NCI-H2107 (cell line): Measurements from ENCODE around the gene COBL.

Experiments
- DNase-seq: peaks from one replicate; lab custom pipeline; 2025; lab: John Stamatoyannopoulos, UW

The COBL gene

GRCh38 chr7:51307651-51308210, 8.9 kb downstream of the COBL start:
- DNase-seq, result no peak

DNA sequence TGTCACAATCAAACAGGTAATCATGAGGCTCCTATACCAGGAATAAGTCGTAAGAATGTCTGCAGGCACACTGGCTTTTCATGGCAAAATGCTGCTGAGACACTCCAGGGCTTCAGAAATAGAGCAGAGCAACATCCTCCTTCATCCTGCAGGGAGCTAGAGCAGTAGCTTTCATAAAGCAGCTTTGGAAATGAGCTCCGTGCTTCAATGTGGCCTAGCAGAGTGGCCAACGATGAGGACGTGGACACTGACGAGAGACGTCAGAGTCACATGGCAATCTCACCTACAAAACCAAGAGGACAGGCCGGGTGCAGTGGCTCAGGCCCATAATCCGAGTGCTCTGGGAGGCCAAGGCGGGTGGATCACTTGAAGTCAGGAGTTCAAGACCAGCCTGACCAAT, 9.8 kb downstream of the COBL start:
- no peak for DNase-seq

- no peak for DNase-seq
Measured at GRCh38 chr7:51304729-51305128, 11.9 kb downstream of the COBL start.

GRCh38 chr7:51303142-51303525, 13.5 kb downstream of the COBL start:
- DNase-seq, result no peak

DNA sequence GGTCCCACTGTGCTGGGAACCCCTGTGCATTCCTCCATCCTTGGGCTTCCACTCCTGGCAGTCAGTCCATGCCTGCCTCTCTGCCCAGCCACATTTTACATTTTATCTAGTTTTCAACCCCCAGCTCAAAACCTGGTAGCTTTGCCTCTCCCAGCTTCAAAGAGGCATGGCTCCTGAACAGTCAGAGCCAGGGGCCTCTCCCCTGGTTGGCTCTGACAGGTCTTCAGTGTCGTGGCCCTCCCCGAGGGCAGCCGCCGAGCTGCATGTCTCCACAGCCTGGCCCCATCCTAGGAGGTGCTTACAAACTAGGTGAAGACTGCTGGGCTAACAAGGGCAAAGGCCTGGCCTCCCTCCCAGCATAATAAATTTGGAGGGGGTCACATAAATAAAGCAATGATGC, 14.8 kb downstream of the COBL start:
- no peak for DNase-seq

DNA sequence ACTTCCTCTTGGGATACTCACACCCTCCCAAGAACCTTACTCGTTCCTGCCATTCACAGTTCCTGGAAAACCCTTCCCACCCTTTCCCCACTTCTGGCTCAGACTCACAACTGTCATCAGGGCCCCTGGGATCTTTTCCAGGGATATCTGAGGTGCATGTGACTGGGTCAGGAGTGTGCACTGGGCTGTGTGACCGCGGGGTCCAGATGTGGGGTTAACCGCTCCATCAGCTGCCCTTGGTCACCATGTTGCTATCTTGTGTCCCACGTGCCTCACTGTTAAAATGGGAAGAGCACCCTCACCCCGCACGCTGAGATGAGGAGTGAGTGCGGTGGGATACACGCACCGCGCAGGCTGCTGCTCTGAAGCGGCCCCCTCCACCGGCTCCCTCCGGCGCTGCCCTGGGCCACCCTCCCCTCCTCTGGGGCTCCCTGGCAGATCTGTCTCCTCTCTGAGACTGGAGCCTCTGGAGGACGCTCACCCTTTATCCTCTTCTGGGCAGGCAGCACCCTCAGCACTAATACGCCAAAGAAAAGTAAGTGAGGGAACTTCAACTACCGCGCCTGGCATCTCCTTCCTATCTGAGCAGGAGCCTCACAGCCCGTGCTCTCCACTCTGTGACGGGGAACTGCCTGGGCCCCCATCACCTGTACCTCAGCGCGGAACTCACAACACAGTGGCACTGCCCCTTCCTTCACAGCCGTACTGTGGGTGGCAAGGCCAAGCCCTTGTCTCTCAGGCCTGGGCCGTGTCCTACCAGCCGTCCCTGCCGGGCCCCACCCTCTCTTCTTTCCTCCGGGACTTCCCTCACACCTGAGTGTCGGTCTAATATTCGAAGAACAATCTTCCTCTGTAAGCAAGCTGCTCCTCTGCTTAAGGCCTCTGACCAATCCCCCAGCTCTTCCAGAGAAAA, 15.6 kb downstream of the COBL start:
- DNase-seq, result no peak

DNA sequence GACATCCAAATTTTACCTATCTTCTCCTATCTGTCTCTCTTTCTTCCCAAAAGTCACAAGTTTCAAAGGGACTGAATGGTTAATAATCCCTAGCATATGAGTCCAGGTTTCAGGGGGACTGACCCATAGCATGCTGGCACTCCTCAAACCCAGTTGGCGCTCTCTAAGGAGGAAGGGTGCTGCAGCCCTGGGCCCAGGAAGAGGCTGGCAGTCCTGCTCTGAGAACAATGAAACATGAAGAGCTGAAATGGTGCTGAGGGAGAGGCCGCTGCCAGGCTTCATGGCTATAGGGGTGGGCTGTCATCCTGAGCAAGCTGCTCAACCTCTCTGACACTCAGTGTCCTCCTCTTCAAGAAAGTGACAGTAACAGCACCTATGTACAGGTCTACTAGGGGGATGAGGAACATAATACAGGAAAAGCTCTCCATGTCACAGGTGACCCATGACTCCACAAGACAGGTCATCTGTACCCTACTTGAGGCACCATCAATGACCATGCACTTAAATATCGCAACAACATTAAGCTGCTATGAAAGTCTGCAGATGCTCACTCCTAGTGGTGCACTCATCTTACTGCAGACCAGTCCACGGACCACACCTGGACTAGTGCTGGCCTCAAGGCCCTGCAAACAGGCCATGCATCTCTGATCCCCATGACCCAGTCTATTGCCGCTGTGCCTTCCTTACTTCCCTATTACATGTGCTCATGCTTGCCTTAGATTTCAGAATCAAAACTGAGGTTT, 17.0 kb downstream of the COBL start:
- no peak for DNase-seq

- no peak for DNase-seq
Measured at GRCh38 chr7:51298912-51299311, 17.7 kb downstream of the COBL start.

GRCh38 chr7:51297986-51298385, 18.6 kb downstream of the COBL start:
- DNase-seq, result no peak

GRCh38 chr7:51295440-51296245, 21.0 kb downstream of the COBL start:
- DNase-seq, result no peak

DNA sequence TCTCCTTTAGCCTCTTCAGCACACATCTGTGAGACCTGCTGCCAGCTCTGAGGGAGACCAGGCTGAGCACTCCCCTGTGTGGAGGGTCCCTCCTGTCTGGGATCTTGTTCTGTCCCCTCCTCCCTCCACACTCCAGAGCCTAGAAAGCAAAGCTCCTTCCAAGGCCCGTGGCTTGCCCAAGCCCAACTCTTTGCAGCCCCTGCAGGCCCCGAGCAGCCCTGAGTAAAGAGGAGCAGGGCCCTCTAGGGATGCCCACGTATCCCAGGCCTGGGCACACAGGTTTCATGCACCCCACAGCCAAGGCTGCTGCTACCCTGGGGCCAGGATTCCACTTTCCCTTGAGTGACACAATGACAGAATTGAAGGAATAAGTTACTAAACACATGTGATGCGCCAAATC, 24.0 kb downstream of the COBL start:
- no peak for DNase-seq

GRCh38 chr7:51290702-51291540, 25.7 kb downstream of the COBL start:
- DNase-seq, result no peak

GRCh38 chr7:51290304-51290637, 26.3 kb downstream of the COBL start:
- no peak for DNase-seq

GRCh38 chr7:51289623-51290303, 26.8 kb downstream of the COBL start:
- DNase-seq, result no peak

- DNase-seq, result peak; percentile 46
Measured at GRCh38 chr7:51288896-51289622, 27.6 kb downstream of the COBL start.

DNA sequence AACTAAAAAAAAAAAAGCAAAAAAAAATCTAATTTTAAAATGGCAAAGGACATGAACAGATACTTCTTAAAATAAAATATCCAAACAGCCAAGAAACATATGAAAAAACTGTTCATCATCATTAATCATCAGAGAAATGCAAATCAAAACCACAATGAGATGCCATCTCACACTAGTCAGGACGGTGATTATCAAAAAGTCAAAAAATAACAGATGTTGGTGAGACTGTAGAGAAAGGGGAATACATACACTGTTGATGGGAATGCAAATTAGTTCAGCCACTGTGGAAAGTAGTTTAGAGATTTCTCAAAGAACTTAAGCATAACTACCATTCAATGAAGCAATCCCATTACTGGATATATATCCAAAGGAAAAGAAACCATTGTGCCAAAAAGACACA, 30.2 kb downstream of the COBL start:
- DNase-seq, result no peak

DNA sequence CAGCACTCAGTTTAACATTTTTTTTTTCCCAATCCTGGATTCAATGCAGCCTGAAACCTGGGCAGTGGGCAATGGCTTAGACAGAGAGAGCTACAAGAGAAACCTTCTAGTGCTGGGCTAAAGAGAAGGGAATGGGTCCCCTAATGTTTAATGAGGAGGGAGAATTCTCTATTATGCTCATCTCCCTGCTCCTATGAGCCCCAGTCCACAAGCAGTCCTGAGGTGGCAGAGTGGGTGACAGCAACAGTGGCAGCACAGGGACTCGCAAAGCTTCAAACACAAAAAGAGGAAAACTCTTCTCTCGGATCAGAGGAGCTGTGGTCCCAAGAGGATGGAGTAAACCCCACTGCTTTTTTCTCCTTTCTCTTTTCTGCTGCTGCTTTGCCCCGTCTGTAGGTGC, 36.5 kb downstream of the COBL start:
- no peak for DNase-seq

- DNase-seq, result no peak
Measured at GRCh38 chr7:51279391-51280023, 37.1 kb downstream of the COBL start.

DNA sequence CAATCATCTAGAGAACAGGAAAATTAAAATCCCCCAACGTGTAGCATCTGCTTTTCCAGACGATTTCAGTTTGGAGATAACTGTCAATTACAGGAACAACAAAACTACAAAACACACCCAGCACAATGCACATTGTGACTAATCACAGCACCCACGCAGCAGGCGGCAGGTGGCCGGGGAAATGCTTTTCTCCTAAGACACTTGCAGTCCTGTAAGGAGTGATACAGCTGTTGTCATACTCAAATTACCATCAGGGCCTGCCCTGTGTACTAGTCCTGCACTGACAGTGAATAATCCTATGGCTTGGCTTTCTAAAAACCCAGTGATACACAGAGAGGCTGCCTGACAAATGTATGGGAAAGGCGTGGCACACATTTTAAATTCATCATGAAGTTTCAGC, 37.8 kb downstream of the COBL start:
- peak; percentile 38 for DNase-seq

DNA sequence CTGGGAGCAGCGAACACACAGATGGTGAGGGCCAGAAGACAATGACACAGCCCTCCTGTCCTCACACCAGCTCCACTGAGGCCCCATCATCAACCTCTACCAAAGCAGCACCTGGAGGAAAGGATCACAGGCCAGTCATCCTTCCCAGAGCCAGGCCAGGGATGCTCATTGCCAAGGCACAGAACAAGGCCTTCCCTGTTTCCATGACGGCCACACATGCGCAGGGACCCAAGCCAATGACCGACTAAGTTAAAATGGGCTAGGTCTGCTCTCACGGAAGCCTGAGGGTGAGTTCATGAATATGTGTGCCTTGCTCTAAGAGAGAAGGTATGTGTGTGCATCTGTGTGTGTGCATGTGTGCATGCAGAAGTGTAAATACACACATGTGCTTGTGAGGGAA, 39.6 kb downstream of the COBL start:
- no peak for DNase-seq
